NT2/D1 (cell line): Measurements from ENCODE around the gene ARIH2.

Experiments
- YY1 ChIP-seq: IDR thresholded peaks from 2 replicates; pipeline ENCODE4 v1.6.1; 2011; ENCODE audit not compliant: insufficient read length, insufficient read depth
- ZNF274 ChIP-seq: IDR thresholded peaks from 2 replicates; pipeline ENCODE4 v1.6.1; 2011; ENCODE audit warnings: mild to moderate bottlenecking, low read depth, low read length

DNA sequence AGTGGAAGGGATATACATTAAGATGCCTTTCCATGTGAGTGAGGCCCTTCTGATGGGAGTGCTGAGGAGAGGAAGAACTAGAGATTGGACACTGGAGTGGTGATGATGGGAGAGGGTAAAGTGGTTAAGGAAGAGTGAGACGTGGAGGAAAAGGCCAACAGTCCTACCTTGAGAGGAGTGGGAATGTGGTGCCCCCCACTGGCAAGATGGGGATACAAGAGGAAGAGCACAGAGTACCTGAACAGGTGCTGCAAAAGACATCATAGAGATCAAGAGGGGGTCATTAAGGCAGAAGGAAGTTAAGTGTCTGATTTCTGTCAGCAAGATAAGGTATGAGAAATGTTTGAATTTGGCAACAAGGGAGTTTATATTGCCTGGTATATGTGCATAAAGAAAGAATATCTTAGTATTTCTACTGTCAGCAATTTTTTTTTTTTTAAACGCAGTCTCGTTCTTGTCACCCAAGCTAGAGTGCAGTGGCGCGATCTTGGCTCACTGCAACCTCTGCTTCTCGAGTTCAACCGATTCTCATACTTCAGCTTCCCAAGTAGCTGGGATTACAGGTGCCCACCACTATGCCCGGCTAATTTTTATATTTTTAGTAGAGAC is 34.0 kb downstream of the ARIH2 start:
- no peak for TF ChIP-seq ZNF274
- TF ChIP-seq YY1, result no peak
